Measurements from ENCODE around the gene ZSWIM5. TPM values are rescaled to one million over a fixed set of nuclear protein-coding genes. Genes with fewer than 3 reads are reported as not detected.
"Not testable (repeated sequence)": the region's sequence is repeated elsewhere in the genome, so short reads cannot be mapped to it uniquely, and the experiment has no call there.

Gene ZSWIM5
- total RNA-seq, 3 donors from 2014 or later: 1.6 to 4.5 (median 3.3) TPM

GRCh38 chr1:45093334-45093733 lies 113.1 kb downstream of the ZSWIM5 start:
- Histone ChIP-seq H3K27me3 (no peaks in the 10 kb centered on the region), H3K9me3 (no peaks in the 10 kb centered on the region), H3K4me3 (no peak overlapping the region), H3K36me3 (no peaks in the 10 kb centered on the region), H3K4me1 (no peaks in the 10 kb centered on the region), H3K27ac (no peak overlapping the region)
- intact Hi-C loops (cut with DNase I; ENCODE audit: low total_unique reads): no loop called here
- DNase-seq (ENCODE audit: low spot score in 2 of 2): no peak
- TF ChIP-seq POLR2AphosphoS5 (IDR thresholded peaks at IDR 0.05) (no peak), CTCF (IDR thresholded peaks at IDR 0.05) (no peak)

GRCh38 chr1:45089711-45090110 lies 116.7 kb downstream of the ZSWIM5 start:
- intact Hi-C loops (cut with DNase I; ENCODE audit: low total_unique reads): no loop called here
- Histone ChIP-seq H3K36me3 (no peaks in the 10 kb centered on the region), H3K9me3 (no peaks in the 10 kb centered on the region), H3K27ac (no peak overlapping the region), H3K4me1 (no peaks in the 10 kb centered on the region), H3K27me3 (no peaks in the 10 kb centered on the region), H3K4me3 (no peak overlapping the region)
- no peak for DNase-seq (ENCODE audit: low spot score in 2 of 2)
- TF ChIP-seq POLR2AphosphoS5 (IDR thresholded peaks at IDR 0.05) (no peak), CTCF (IDR thresholded peaks at IDR 0.05) (no peak), POLR2A (IDR thresholded peaks at IDR 0.05) (no peak)

- Histone ChIP-seq H3K4me3 (no peak overlapping the region), H3K27me3 (no peaks in the 10 kb centered on the region), H3K4me1 (no peaks in the 10 kb centered on the region), H3K9me3 (no peaks in the 10 kb centered on the region), H3K27ac (no peak overlapping the region), H3K36me3 (no peaks in the 10 kb centered on the region)
- TF ChIP-seq POLR2AphosphoS5 (IDR thresholded peaks at IDR 0.05): no peak
- no peak for TF ChIP-seq POLR2A (IDR thresholded peaks at IDR 0.05)
- no peak for TF ChIP-seq CTCF (IDR thresholded peaks at IDR 0.05)
- intact Hi-C loops (cut with DNase I; ENCODE audit: low total_unique reads): no loop called here
- DNase-seq (ENCODE audit: low spot score in 2 of 2): no peak
Observed at GRCh38 chr1:45084562-45084961, 121.8 kb downstream of the ZSWIM5 start.

GRCh38 chr1:45079533-45079932 lies 126.9 kb downstream of the ZSWIM5 start:
- H3K4me1 ChIP-seq: no peaks in the 10 kb centered on the region
- H3K4me3 ChIP-seq: no peak overlapping the region
- no peaks in the 10 kb centered on the region for H3K9me3 ChIP-seq
- intact Hi-C loops (cut with DNase I; ENCODE audit: low total_unique reads): no loop called here
- no peaks in the 10 kb centered on the region for H3K27me3 ChIP-seq
- DNase-seq (ENCODE audit: low spot score in 2 of 2): no peak
- H3K36me3 ChIP-seq: no peaks in the 10 kb centered on the region
- no peak overlapping the region for H3K27ac ChIP-seq
- TF ChIP-seq POLR2A (IDR thresholded peaks at IDR 0.05) (no peak), CTCF (IDR thresholded peaks at IDR 0.05) (no peak), POLR2AphosphoS5 (IDR thresholded peaks at IDR 0.05) (no peak)

- intact Hi-C loops (cut with DNase I; ENCODE audit: low total_unique reads); H3K4me1 ChIP-seq; H3K27me3 ChIP-seq; H3K9me3 ChIP-seq; H3K36me3 ChIP-seq; H3K27ac ChIP-seq; DNase-seq (ENCODE audit: low spot score in 2 of 2); H3K4me3 ChIP-seq: not testable (repeated sequence)
Observed at GRCh38 chr1:45076959-45077358, 129.4 kb downstream of the ZSWIM5 start.

GRCh38 chr1:45071567-45071966 lies 134.8 kb downstream of the ZSWIM5 start:
- no peaks in the 10 kb centered on the region for H3K27me3 ChIP-seq
- no peaks in the 10 kb centered on the region for H3K4me1 ChIP-seq
- intact Hi-C loops (cut with DNase I; ENCODE audit: low total_unique reads): no loop called here
- H3K4me3 ChIP-seq: no peak overlapping the region
- no peak for DNase-seq (ENCODE audit: low spot score in 2 of 2)
- no peaks in the 10 kb centered on the region for H3K36me3 ChIP-seq
- peaks cover 0 to 4% of the 10 kb centered on the region in 2 donors for H3K9me3 ChIP-seq
- TF ChIP-seq POLR2AphosphoS5 (IDR thresholded peaks at IDR 0.05) (no peak), CTCF (IDR thresholded peaks at IDR 0.05) (no peak)
- H3K27ac ChIP-seq: no peak overlapping the region

Measured in breast epithelium (tissue), 4 donors.